NCI-H2107 (cell line): ENCODE measurements around the gene LINGO1.

Source experiments
- DNase-seq: peaks from one replicate; lab custom pipeline; 2025; lab: John Stamatoyannopoulos, UW

LINGO1 gene

DNA sequence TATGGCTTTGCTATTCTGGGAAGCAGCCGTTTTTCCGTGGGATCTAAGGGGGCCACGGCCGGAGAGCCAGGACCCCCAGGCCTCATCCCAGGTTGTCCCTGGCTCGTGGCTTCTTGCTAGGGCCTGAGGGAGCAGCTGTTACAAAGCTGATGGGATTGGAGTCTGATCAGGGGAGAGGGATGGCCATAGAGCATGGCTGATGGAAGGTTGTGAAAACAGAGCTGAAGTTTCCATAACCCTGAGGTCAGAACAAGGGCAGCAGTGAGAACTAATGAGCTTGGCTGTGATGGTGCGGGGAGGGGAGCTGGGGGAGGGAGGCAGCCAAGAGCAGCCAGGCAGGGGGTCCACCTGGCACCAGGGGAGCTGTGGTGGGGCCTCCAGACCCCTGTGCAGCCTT, 63.0 kb downstream of the LINGO1 start:
- no peak for DNase-seq

DNA sequence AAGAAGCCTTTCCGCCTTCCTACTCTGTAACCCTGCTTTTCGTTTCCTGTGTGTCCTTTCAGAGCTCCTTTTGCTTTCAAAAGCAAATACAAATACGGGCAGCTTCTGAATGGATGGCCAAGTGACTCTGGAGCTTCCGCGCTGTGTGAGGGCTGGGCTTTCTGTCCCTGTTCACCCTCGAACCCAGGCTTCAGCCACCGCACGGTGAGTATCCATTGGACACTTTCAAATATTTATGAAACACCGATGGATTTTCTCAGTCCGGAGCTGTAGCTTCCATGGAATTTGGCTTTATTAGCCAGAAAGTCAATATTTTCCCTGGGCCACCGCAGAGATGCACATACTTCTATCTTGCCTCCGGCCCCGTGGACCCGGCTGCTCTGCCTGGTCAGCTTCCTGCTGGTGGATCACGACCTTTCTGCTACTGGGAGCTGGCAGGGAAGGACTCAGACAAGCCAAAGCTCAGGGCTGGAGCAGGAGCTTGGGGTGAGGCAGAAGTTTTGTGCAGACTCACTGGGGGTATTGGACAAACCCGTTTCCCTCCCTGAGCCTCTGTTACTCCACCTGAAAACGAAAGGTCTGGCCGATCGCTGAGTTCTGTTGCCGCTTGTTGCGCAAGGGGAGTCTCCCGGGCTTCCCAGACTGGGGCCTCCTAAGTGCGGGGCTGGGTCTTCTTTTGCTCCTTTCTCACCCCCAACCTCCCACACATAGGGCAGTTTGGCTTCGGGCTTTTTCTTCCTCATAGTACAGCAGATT, 63.6 kb downstream of the LINGO1 start:
- no peak for DNase-seq

DNA sequence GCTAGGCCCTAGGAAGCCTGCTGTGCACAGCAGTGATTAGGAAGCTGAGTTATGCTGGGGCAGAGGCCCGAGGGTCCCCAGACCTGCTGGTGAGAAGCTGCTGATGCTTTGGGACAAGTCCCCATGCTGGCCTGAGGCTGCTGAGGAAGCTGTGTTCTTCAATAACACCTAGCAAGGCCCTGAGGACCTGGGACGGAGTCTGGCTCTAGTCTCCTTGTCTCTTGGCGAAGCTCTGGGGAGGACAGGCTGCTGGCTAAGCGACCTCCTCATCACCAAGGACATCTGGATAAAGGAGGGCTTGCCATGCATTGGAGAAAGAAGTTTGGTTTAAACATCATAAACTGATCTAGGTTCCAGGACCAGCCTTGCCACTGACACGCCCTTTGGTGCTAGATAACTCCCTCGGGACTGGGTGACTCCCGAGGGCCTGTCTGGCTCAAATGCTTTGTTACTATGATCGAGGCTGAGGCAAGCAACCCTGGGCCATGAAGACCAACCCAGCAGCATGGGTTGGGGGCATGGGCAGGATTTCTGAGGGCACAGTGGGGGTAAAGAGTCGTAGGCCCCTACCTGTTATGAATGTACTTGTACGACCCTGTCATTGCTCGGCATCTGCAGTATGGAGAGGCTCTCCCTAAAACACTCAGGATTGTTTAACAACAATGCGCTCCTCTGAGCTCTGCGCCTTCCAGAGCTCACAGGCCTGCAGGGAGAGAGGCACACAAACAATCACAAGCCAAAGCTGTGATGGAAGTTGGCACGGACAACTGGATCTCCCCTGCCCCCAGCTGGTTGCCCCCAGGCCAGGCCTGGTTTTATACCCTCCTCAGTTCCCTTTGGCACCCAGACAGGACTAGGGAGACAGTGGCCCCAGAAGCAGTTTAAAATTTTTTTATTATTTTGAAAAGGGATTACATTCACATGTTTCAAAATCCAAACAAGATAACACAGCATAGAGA, 64.4 kb downstream of the LINGO1 start:
- DNase-seq, result no peak

DNA sequence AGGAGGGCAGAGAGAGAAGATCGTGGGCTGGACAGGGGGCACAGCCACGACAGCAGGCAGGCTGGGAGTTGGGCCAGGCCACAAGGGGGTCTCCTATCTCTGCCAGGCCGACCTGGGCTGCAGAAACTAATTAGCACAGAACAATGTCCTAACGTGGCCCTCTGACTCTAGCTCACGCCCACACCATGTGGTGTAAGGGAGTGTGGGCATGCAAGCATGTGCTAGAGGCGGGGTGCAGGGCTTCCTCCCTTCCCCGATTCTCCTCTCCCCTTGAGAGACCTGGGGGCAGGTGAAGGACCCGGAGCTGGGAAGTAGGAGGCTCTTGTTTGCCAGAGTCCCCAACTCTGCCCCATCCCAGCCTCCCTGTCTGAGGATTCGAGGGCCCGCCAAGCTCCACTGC, 65.5 kb downstream of the LINGO1 start:
- no peak for DNase-seq

DNA sequence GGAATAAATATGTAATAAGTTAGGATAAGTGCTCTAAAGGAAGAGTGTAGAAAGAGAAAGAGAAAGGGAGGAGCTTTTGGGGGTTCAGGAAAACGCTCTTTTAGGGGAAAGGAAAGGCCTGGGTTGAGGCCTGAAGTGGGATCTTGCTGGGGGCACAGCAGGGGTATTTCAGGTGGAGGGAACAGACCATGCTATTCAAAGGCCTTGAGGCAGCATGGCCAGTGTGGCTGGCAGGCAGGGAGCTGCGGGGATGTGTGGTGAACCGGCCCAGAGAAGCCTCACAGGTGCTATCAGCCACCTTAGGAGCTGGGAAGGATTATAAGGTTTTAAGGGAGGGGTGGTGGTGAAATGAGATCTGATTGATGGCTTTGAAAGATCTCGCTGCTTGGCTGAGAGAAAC, 66.6 kb downstream of the LINGO1 start:
- DNase-seq, result no peak

DNA sequence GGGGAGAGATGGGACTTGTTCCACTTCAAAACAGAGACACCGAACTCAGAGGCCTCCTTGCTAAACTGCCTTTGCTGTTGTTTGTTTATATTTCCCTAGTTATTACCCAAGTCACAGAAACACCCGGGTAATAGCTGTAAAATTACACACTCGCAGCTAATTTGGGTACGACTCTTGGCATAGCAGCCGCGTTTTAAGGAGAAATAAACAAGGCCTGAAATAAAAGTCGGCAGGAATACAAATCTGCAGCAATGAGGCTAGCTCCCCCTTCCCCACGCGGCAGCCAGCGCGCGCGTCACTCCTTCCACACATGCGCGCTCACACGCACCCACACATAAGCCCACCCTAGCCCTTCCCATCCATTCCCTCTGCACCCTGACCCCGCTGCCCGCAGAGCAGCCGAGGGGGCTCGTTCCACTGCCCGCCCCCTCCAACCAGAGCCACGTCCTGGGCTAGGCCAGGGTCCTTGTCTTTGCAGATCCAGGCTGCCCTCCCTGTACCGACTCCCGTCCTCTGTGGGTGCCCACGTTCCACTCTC, 67.3 kb downstream of the LINGO1 start:
- no peak for DNase-seq

DNA sequence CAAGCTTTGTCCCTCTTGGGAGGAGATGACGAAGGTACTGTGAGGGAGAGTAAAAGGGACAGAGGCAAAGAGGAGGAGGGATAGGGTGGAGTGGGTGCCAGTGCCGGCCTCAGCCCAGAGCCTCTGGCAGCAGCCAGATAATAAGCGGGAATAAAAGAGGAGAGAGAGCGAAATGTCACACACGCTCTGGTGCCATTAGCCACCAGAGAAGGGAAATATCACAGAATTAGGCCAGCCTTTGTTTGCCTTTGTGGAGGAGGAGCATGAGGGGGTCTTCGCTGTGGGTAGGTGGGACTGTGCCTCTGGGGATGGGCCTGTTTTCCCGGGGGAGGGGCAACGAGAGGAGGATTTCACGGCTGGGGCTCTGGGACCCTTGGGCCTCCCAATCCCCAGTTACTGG, 67.8 kb downstream of the LINGO1 start:
- DNase-seq, result no peak

DNA sequence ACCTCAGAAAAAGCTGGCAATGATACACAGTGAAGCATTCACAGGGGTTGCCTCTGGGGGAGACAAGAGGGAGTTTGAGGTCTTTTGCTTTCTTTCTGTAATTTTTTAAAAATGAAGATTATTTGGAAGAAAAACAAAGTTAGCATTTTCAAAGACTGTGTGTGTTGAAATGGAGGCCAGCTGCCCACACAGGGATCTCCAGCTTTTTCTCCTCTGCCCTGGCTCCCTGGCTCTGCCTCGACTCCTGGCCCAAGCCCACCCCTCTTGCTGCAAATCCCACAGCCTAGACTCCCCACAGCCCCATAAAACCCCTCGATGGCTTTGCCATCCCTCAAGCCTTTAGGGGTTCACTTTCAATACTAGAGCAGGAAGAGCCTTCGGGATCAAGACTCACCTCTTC, 68.4 kb downstream of the LINGO1 start:
- DNase-seq, result no peak

DNA sequence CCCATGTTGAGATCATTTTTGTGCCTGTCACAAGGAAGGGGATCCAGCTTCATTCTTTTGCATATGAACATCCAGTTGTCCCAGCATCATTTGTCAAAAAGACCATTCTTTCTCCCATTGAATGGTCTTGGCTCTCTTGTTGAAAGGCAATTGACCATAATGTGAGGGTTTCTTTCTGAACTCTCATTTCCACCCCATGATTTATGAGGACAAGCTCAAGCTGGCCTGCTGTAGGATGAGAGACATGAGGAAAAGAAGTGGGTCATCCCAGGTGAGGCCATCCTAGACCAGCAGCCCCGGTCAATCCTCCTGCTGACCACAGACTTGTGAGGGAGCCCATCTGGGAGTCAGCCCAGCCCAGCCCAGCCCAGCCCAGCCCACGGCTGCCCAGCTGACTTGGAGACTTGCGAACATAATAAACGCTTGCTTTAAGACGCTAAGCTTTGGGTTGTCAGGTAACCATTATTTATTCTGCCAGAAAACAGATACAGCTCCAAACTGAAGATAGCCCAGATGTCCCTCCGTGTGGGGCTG, 69.0 kb downstream of the LINGO1 start:
- no peak for DNase-seq
